H1 (cell line): ENCODE measurements around the gene CDK10. TPM values are rescaled to one million over a fixed set of nuclear protein-coding genes. Genes with fewer than 3 reads are reported as not detected.

Source experiments
- ATF3 ChIP-seq: IDR thresholded peaks from 2 replicates; pipeline ENCODE4 v1.6.1; 2011; ENCODE audit warnings: low read depth, mild to moderate bottlenecking, low read length; ENCODE audit not compliant: insufficient read depth
- CBX8 ChIP-seq: fragments of 300-800, 300-1000 bp; sonication (generic); IDR thresholded peaks from 2 replicates; pipeline ENCODE4 v1.7.1; 2016; ENCODE audit warnings: low read depth, low read length, borderline replicate concordance
- CEBPB ChIP-seq: IDR thresholded peaks from 2 replicates; pipeline ENCODE4 v1.6.1; 2012; ENCODE audit warnings: low read depth, low read length
- CTBP2 ChIP-seq: IDR thresholded peaks from 2 replicates; pipeline ENCODE4 v1.7.0; 2011; ENCODE audit warnings: borderline replicate concordance, mild to moderate bottlenecking, moderate library complexity, mixed read lengths, low read length; ENCODE audit not compliant: insufficient read depth, insufficient read length
- EP300 ChIP-seq, 2 experiments: IDR thresholded peaks; 1 replicate in 1 of 2; 2 replicates in 1 of 2; pipeline ENCODE4 v1.6.1; 2011 to 2012; ENCODE audit warnings: low read depth in 2 of 2, low read length in 2 of 2, mild to moderate bottlenecking in 2 of 2, borderline replicate concordance in 1 of 2, inconsistent platforms in 1 of 2, moderate library complexity in 1 of 2
- EZH2 ChIP-seq: fragments of 200-600 bp; sonication (generic); IDR thresholded peaks from 2 replicates; pipeline ENCODE4 v1.7.1; 2012; ENCODE audit warnings: low read depth, mild to moderate bottlenecking, moderate library complexity, low read length, inconsistent platforms; ENCODE audit not compliant: severe bottlenecking
- GABPA ChIP-seq: IDR thresholded peaks from 2 replicates; pipeline ENCODE4 v1.6.1; 2011; ENCODE audit warnings: mild to moderate bottlenecking, low read length, moderate library complexity, borderline replicate concordance; ENCODE audit not compliant: insufficient read depth
- GTF2F1 ChIP-seq: IDR thresholded peaks from 2 replicates; pipeline ENCODE4 v1.6.1; 2012; ENCODE audit warnings: low read depth, low read length, improper control_type of control experiment, borderline replicate concordance
- JUND ChIP-seq: IDR thresholded peaks from 2 replicates; pipeline ENCODE4 v1.6.1; 2011; ENCODE audit warnings: mild to moderate bottlenecking, improper control_type of control experiment, low read length
- KDM5A ChIP-seq: fragments of 200-600 bp; IDR thresholded peaks from 2 replicates; pipeline ENCODE4 v1.7.1; 2012; ENCODE audit warnings: mild to moderate bottlenecking, low read length, inconsistent platforms, mixed read lengths
- NANOG ChIP-seq: IDR thresholded peaks from 2 replicates; pipeline ENCODE4 v1.6.1; 2011; ENCODE audit warnings: low read length, low read depth, mild to moderate bottlenecking, inconsistent platforms; ENCODE audit not compliant: insufficient read depth, poor library complexity, severe bottlenecking
- NRF1 ChIP-seq: IDR thresholded peaks from 2 replicates; pipeline ENCODE4 v1.6.1; 2011; ENCODE audit warnings: mild to moderate bottlenecking, low read depth, low read length, improper control_type of control experiment
- POU5F1 ChIP-seq: IDR thresholded peaks from 2 replicates; pipeline ENCODE4 v1.6.1; 2011; ENCODE audit warnings: low read depth, mild to moderate bottlenecking, low read length, moderate library complexity
- RFX5 ChIP-seq: IDR thresholded peaks from 2 replicates; pipeline ENCODE4 v1.6.1; 2011; ENCODE audit warnings: low read depth, low read length, improper control_type of control experiment, borderline replicate concordance
- RNF2 ChIP-seq: fragments of 200-900, 300-1000 bp; sonication (generic); IDR thresholded peaks from 2 replicates; pipeline ENCODE4 v1.7.1; 2016; ENCODE audit warnings: borderline replicate concordance, low read depth, mild to moderate bottlenecking, antibody characterized with exemption, low read length; ENCODE audit not compliant: poor library complexity, severe bottlenecking; ENCODE audit errors: missing control alignments
- SAP30 ChIP-seq: fragments of 300-600 bp; sonication (generic); IDR thresholded peaks from 2 replicates; pipeline ENCODE4 v1.7.1; 2012; ENCODE audit warnings: low read length, moderate library complexity, mild to moderate bottlenecking, inconsistent platforms; ENCODE audit not compliant: insufficient read depth, insufficient replicate concordance
- SIN3A ChIP-seq, 2 experiments: IDR thresholded peaks in 1 of 2; conservative IDR thresholded peaks in 1 of 2; 2 replicates each; pipeline ENCODE4 v1.6.1; 2011 to 2012; ENCODE audit warnings: low read length in 2 of 2, improper control_type of control experiment in 1 of 2, low read depth in 1 of 2, mild to moderate bottlenecking in 1 of 2
- SP1 ChIP-seq: IDR thresholded peaks from 2 replicates; pipeline ENCODE4 v1.6.1; 2011; ENCODE audit warnings: low read depth, low read length
- SP4 ChIP-seq: IDR thresholded peaks from 2 replicates; pipeline ENCODE4 v1.6.1; 2012; ENCODE audit warnings: low read length, inconsistent platforms
- SUZ12 ChIP-seq: fragments of 200-600 bp; sonication (generic); IDR thresholded peaks from 2 replicates; pipeline ENCODE4 v1.6.1; 2012; ENCODE audit warnings: mild to moderate bottlenecking, inconsistent platforms, low read length, moderate library complexity, mixed read lengths
- TBP ChIP-seq: IDR thresholded peaks from 2 replicates; pipeline ENCODE4 v1.6.1; 2011; ENCODE audit warnings: low read depth, low read length, improper control_type of control experiment
- TEAD4 ChIP-seq: IDR thresholded peaks from 2 replicates; pipeline ENCODE4 v1.6.1; 2012; ENCODE audit warnings: low read depth, low read length, inconsistent platforms, mixed read lengths
- YY1 ChIP-seq: IDR thresholded peaks from 2 replicates; pipeline ENCODE4 v1.6.1; 2011; ENCODE audit warnings: low read depth, mild to moderate bottlenecking, low read length
- ZNF274 ChIP-seq: IDR thresholded peaks from 2 replicates; pipeline ENCODE4 v1.7.0; 2012; ENCODE audit warnings: low read length, borderline replicate concordance; ENCODE audit errors: extremely low read depth
- polyA plus RNA-seq, 7 experiments: library from polyadenylated mRNA; depleted of rRNA in 3 of 7; stranded (reverse) in 5 of 7; unstranded in 2 of 7; fragments of >200 nt in 5 of 7; fragments of 200-250 nt in 2 of 7; gene quantifications; 1 replicate in 5 of 7; 2 replicates in 1 of 7; 4 replicates in 1 of 7; pipeline versions ENCODE4 v1.2.1 to v1.2.3, GENCODE V29; 2011 to 2013; ENCODE audit warnings: missing spikeins in 2 of 7, mixed read lengths in 2 of 7
- total RNA-seq: library from RNA; stranded (reverse); fragmentation: NEBNext Ultra II Directional; extraction: Animal tissue kit (Norgen Biotek cat#: 25700); gene quantifications from 2 replicates; pipeline ENCODE4 v1.2.1, GENCODE V29; 2021

CDK10 gene
- total and polyA plus RNA-seq, 2 of the 8 experiments (the other 6 are each of a cell fraction or from before 2014, with no cell fraction given): 49.5 to 83.9 TPM

- TF ChIP-seq KDM5A (no peak), POU5F1 (no peak), SP1 (no peak), YY1 (peak; percentile 72), SP4 (no peak), ATF3 (no peak), CTBP2 (no peak), JUND (no peak), EP300 (IDR thresholded peaks at IDR 0.05; ENCODE audit: borderline replicate concordance in 1 of 2, low read depth in 2 of 2, low read length in 2 of 2) (no peak), SAP30 (no peak), ZNF274 (no peak), GABPA (0 out of 2 replicates have a peak, but pooled peaks have one; percentile 14), CBX8 (no peak), RNF2 (no peak), SUZ12 (no peak), NRF1 (peak; percentile 79), TEAD4 (no peak), GTF2F1 (no peak), NANOG (no peak), TBP (peak; percentile 77), SIN3A (conservative IDR thresholded peaks at IDR 0.05 in 1 of 2, IDR thresholded peaks at IDR 0.05 in 1 of 2; ENCODE audit: low read depth in 1 of 2, low read length in 2 of 2) (peak in 1 of 2 experiments; percentile 90; a peak in 2 of 4 replicates), EZH2 (no peak), RFX5 (no peak), CEBPB (no peak)
Observed at GRCh38 chr16:89686520-89687091, at the start of gene CDK10 (continued).
